Lower leg skin (tissue), 4 donors: ENCODE results near the gene ZBTB7B. TPM values are rescaled to one million over a fixed set of nuclear protein-coding genes. Genes with fewer than 3 reads are reported as not detected.
A peak's percentile ranks its signal among the peaks of the same experiment; 100 is the strongest.
"Not testable (repeated sequence)": the region's sequence is repeated elsewhere in the genome, so short reads cannot be mapped to it uniquely, and the experiment has no call there.

ENCODE experiments used
- DNase-seq, 2 donors: peaks; one replicate each; pipeline ENCODE4 v3.0.0-alpha.2; 2019; ENCODE audit warnings: low spot score in 2 of 2
- H3K4me3 ChIP-seq: fragments of 200-600 bp; sonication (generic); 2 replicates; pipeline ENCODE4 v1.5.1; 2017; ENCODE audit warnings: mild to moderate bottlenecking, low read depth; ENCODE audit not compliant: poor library complexity, severe bottlenecking
- POLR2A ChIP-seq, 2 donors: fragments of 450-650 bp; IDR thresholded peaks; one replicate each; pipeline ENCODE4 v1.6.1; 2016 to 2017; ENCODE audit warnings: antibody characterized with exemption in 2 of 2, mild to moderate bottlenecking in 1 of 2, moderate library complexity in 1 of 2
- WGBS, 2 donors: methylation state at CpG; one replicate each; pipeline ENCODE4 v1.1.5; 2018; 5-methylcytosine and 5-hydroxymethylcytosine counted together
- intact Hi-C: fragments of 100-400 bp; cut with DNase I; formaldehyde crosslinking; loops from one replicate; pipeline ENCODE4 v1.15.0; 2023; ENCODE audit warnings: low total_unique reads
- total RNA-seq, 4 donors: library from RNA; depleted of rRNA; stranded (reverse); fragments of >200 nt; gene quantifications; one replicate each; pipeline ENCODE4 v1.1.0, GENCODE V29; 2016
- TF ChIP-seq, protein P1 (sequence below), 3 donors: fragments of 450-650 bp; IDR thresholded peaks; one replicate each; pipeline ENCODE4 v1.5.1; 2016; ENCODE audit warnings: antibody characterized with exemption in 3 of 3, mild to moderate bottlenecking in 3 of 3, moderate library complexity in 2 of 3

ZBTB7B gene
- total RNA-seq, 4 donors from 2014 or later = 270 to 295 (median 286) TPM

GRCh38 chr1:154973344-154974101, 29.1 kb upstream of the ZBTB7B start:
- peak overlapping the region; percentile 37 for H3K4me3 ChIP-seq
- intact Hi-C loops = no loop called here
- peak; percentile 98 to 100 for DNase-seq
- WGBS, 2 donors = 3 to 4% methylated on average over 37 of the region's 37 CpGs
- TF ChIP-seq, protein P1, sequence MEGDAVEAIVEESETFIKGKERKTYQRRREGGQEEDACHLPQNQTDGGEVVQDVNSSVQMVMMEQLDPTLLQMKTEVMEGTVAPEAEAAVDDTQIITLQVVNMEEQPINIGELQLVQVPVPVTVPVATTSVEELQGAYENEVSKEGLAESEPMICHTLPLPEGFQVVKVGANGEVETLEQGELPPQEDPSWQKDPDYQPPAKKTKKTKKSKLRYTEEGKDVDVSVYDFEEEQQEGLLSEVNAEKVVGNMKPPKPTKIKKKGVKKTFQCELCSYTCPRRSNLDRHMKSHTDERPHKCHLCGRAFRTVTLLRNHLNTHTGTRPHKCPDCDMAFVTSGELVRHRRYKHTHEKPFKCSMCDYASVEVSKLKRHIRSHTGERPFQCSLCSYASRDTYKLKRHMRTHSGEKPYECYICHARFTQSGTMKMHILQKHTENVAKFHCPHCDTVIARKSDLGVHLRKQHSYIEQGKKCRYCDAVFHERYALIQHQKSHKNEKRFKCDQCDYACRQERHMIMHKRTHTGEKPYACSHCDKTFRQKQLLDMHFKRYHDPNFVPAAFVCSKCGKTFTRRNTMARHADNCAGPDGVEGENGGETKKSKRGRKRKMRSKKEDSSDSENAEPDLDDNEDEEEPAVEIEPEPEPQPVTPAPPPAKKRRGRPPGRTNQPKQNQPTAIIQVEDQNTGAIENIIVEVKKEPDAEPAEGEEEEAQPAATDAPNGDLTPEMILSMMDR (IDR thresholded peaks at IDR 0.05) = no peak
- TF ChIP-seq POLR2A (IDR thresholded peaks at IDR 0.05) = no peak

GRCh38 chr1:154974102-154974807, 28.3 kb upstream of the ZBTB7B start, which contains the start of gene CKS1B:
CKS1B (plus strand) TSS chr1:154974681; CDS start chr1:154974746, 65 bp downstream.
- no peak for TF ChIP-seq POLR2A (IDR thresholded peaks at IDR 0.05)
- peak; percentile 99 to 100 for DNase-seq
- intact Hi-C loops = no loop called here
- peak within 1 kb of the TSS; percentile 37 for H3K4me3 ChIP-seq
- 0% methylated on average over 47 of the region's 47 CpGs for WGBS, 2 donors

DNA sequence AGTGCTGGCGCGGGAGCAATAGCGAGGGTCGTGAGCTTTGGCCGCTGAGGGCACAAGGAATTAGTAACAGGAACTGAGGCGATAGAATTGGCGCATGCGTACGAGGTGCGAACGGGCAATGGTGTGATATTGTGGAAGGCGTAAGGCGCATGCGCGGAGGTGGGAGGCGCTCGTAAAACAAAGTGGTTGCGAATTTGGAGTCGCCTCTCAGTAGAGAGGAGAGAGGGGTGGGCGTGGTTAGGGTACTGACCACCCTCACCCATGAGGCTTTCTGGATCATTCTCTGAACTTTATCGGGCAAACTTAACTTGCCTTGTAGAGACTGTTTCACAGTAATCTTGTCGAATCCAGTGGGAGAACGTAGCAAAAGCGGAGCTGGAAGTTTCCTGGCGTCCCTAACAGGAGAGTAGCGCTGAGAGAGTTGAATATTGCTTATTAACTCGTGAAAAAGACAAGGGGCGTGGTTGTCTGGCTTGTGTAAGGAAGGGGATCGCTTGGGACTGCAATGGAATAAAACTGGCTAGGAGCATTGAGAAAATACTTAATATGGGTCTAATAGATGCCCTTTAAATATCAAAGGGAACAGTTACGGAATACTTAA, 27.7 kb upstream of the ZBTB7B start:
- TF ChIP-seq, protein P1 (IDR thresholded peaks at IDR 0.05) = no peak
- TF ChIP-seq POLR2A (IDR thresholded peaks at IDR 0.05) = no peak
- intact Hi-C loops = no loop called here
- 0% methylated on average over 30 of the region's 30 CpGs for WGBS, 2 donors
- H3K4me3 ChIP-seq = peak overlapping the region; percentile 37
- DNase-seq = peak; percentile 95 to 99

DNA sequence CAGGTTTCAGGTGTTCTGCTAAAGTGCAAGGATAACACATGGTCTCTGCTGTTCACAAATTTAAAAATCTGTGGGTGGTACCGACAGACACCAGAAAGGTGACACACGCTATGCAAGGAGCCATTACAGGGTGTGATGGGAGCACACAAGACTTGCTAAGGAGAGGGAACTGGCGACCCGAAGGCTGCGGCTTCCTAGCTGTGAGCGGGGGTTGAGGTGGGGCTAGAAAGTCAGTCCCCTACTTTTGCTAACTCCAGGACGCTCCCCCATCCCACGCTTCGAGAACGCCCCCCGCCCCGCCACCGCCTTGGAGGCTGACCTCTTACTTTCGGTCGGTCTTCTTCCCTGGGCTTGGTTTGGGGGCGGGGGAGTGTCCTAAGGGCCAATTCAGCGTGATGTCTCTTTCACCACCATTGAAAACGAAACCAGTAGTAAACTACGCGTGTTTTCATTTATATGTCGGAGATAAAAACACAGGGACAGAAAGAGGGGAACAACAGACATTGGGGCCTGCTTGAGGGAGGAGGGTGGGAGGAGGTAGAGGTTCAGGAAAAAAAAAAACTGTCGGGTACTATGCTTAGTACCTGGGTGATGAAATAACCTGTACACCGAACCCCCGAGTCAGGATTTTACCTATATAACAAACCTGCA, 27.1 kb upstream of the ZBTB7B start:
- TF ChIP-seq, protein P1 (IDR thresholded peaks at IDR 0.05) = no peak
- no peak for TF ChIP-seq POLR2A (IDR thresholded peaks at IDR 0.05)
- 0 to 1% methylated on average over 24 of the region's 24 CpGs for WGBS, 2 donors
- peak; percentile 61 to 94 for DNase-seq
- intact Hi-C loops = no loop called here
- H3K4me3 ChIP-seq = peak overlapping the region; percentile 37

- H3K4me3 ChIP-seq, DNase-seq, intact Hi-C loops: not testable (repeated sequence)
- 76 to 77% methylated on average over 3 of the region's 3 CpGs for WGBS, 2 donors
These were observed 24.8 kb upstream of the ZBTB7B start for GRCh38 chr1:154977762-154978161.

DNA sequence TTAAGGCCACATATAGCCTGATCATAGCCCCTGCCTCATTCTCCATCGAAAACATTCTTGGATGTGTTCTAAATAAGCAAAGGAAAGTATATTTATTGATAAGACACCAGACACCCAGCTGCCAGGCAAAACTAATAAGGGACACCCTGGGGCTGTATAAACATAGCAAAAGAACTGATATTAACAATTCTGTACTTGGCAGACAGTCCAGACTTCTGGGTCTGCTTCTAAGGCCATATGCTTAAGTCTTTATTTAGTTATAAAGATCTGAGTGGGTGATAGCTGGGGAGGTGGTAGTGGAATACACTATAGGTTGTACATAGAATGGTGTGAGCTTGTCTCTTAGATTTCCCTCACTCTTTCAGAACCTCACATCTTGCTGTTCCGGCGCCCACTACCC, 24.2 kb upstream of the ZBTB7B start:
- TF ChIP-seq, protein P1 (IDR thresholded peaks at IDR 0.05) = no peak
- no peak for TF ChIP-seq POLR2A (IDR thresholded peaks at IDR 0.05)
- intact Hi-C loops = no loop called here
- no peak overlapping the region for H3K4me3 ChIP-seq
- no peak for DNase-seq
- 92 to 93% methylated on average over 3 of the region's 3 CpGs for WGBS, 2 donors
